ENCODE data around the gene PWP1. TPM values are rescaled to one million over a fixed set of nuclear protein-coding genes. Genes with fewer than 3 reads are reported as not detected.

The PWP1 gene
- total RNA-seq (2022; extraction: Qiagen RNA extraction; ENCODE audit: low read depth), result 88.9 to 99.2 TPM (median 94.5 TPM) in 5 replicates

DNA sequence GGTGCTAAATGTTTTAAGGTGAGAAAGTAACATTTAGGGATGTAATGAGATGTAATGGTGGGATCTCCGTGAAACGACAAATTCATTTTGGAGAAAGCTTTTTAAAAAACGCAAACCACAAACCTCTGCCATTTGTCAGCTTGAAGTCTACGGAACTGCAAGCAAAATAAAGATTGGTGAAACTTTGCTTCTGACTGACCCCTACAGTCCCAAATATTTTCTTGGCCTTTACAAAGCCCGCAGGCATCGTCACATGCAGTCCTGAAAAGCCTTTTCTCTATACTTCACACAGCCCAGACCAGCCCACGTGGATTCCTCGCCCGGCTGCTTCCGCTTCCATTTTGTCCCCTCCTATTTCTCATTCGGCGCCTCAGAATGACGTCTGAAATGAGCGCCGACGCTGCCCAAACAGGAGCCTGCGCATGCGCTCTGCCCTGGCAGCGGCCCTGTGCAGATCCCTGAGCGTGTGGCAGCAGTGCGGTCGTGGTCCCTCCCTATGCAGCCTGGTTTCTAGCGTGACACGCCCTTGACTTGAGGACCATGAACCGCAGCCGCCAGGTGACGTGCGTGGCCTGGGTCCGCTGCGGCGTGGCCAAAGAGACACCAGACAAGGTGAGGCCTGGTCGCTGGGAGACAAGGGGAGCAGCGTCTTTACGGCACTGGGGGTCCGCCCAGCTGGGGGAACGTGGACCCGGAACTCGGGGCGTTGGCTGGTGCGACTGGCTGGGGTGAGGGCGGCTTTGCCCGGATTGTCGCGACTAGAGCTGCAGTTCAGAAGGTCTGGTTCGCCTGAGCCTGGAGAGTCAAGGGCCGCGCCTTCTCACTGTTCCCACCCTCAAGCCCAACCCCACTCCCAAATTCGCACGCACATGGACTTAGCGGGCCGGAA, at the start of gene PWP1:
Gene PWP1 (plus strand): TSS at position 440 of the 889 bp plus-strand sequence. CDS start 101 bp downstream, at position 541.

DNA sequence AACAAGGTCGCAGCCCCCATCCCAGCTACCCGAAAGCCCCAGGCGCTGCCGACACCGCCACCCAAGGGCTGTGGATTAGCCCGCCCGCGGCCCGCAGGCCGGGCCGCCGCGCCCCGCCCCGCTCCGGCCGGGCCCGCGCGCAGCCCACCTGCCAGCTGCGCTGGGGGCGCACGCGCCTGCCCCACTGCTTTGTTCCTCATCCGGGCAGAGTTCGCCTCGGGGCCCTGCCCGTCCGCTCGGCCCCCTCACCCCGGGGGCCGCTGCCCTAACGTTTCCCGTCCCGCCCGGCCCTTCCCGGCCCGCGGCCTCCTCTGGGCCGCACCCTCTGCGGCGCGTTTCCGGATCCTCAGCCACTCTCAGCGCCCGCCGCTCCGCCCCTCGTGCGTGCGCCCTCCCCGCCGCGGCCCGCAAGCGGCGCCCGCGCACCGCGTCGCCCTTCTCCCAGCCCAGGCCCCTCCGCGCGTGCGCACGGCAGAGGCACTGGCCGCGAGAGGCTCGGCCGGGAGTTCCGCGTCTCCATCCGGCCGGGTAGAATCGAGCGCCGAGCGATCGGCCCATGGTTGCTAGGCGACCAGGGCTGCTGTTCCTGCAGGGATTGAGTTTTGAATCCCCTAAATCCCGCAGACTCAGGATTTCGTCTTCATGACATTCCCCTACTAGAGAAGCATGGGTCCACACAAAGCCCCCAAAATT, 75.4 kb downstream of the PWP1 start, which contains the start of gene PRDM4:
Gene PRDM4 (minus strand): TSS at position 329 of the 693 bp plus-strand sequence. CDS start 622 bp downstream, outside the sequence.

Other genes with a start within 250 kb of the PWP1 start
- 19.2 to 21.8 TPM (median 20.6 TPM) in 5 replicates for gene PRDM4, start 75.3 kb downstream of the PWP1 start, total RNA-seq (2022; extraction: Qiagen RNA extraction; ENCODE audit: low read depth)
- gene ASCL4, start 88.9 kb downstream of the PWP1 start, total RNA-seq (2022; extraction: Qiagen RNA extraction; ENCODE audit: low read depth), result not detected in 5 replicates